ENCODE measurements around the gene TNFSF13.

TNFSF13 gene

DNA sequence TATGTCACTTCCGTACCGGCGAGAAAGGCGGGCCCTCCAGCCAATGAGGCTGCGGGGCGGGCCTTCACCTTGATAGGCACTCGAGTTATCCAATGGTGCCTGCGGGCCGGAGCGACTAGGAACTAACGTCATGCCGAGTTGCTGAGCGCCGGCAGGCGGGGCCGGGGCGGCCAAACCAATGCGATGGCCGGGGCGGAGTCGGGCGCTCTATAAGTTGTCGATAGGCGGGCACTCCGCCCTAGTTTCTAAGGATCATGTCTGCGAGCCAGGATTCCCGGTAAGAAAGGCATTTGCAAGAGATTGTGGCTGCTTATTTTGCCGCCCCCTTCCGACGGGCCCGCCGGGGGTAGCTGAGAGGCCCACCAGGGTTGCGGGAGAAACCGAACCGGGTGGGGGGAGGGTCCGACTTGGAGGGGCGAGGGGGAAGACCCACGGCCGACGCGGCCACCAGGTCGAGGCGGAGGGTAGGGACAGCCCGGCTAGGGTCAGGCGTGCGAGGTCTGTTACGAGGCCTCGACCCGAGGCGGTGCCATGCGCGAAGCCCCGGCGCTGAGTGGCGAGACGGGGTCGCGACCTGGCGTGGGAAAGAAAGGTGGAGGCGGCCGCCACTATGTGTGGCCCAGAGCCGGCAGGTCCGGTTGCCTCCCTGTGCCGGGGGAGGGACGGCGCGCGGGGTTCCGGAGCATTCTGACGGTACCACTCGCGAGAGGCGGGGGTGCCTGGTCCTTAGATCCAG is 14.2 kb downstream of the TNFSF13 start:
- peak overlapping the region; percentile 99 for H3K27ac ChIP-seq
- TF ChIP-seq, protein P1, sequence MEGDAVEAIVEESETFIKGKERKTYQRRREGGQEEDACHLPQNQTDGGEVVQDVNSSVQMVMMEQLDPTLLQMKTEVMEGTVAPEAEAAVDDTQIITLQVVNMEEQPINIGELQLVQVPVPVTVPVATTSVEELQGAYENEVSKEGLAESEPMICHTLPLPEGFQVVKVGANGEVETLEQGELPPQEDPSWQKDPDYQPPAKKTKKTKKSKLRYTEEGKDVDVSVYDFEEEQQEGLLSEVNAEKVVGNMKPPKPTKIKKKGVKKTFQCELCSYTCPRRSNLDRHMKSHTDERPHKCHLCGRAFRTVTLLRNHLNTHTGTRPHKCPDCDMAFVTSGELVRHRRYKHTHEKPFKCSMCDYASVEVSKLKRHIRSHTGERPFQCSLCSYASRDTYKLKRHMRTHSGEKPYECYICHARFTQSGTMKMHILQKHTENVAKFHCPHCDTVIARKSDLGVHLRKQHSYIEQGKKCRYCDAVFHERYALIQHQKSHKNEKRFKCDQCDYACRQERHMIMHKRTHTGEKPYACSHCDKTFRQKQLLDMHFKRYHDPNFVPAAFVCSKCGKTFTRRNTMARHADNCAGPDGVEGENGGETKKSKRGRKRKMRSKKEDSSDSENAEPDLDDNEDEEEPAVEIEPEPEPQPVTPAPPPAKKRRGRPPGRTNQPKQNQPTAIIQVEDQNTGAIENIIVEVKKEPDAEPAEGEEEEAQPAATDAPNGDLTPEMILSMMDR (IDR thresholded peaks at IDR 0.05): no peak
- no peak for TF ChIP-seq ZFX (IDR thresholded peaks at IDR 0.05; ENCODE audit: borderline replicate concordance)

DNA sequence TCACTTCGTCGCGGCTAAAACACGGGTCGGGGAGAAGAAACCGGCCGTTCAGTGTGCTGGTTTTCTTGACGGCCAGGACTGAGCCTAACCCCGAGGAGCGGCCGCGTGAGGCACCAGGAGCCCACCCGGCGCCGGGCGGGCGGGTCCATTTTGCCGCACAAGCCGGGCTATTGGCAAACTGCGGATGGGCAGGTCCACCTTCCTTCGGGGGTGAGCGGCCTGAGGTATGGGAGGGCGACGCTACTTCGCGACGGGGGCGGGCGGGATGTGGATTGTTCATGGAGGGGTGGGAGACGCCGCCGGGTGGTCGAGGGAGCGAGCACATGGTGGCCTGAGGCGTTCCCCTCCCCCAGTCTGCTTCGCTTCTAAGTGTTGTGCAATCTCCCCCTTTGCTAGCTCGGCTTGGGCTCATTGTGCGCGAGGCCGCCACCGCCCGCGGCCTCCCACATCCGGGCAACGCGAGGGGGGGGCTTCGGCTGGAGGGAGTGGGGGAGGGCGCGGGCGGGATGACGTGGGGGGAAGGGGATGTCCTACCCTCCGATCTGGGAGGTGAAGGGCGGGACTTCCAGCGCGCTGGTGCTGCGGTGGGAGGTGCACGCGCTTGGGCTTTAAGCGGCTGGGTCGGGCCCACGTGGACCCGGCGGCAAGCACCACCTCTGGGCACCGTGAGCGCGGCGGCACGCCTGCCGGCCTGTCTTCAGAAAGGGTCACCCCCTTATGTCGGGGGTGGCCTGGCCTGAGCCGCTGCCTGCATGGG is 15.0 kb downstream of the TNFSF13 start:
- H3K27ac ChIP-seq: peak overlapping the region; percentile 99
- TF ChIP-seq ZFX (IDR thresholded peaks at IDR 0.05; ENCODE audit: borderline replicate concordance): no peak
- TF ChIP-seq, protein P1 (IDR thresholded peaks at IDR 0.05): no peak

DNA sequence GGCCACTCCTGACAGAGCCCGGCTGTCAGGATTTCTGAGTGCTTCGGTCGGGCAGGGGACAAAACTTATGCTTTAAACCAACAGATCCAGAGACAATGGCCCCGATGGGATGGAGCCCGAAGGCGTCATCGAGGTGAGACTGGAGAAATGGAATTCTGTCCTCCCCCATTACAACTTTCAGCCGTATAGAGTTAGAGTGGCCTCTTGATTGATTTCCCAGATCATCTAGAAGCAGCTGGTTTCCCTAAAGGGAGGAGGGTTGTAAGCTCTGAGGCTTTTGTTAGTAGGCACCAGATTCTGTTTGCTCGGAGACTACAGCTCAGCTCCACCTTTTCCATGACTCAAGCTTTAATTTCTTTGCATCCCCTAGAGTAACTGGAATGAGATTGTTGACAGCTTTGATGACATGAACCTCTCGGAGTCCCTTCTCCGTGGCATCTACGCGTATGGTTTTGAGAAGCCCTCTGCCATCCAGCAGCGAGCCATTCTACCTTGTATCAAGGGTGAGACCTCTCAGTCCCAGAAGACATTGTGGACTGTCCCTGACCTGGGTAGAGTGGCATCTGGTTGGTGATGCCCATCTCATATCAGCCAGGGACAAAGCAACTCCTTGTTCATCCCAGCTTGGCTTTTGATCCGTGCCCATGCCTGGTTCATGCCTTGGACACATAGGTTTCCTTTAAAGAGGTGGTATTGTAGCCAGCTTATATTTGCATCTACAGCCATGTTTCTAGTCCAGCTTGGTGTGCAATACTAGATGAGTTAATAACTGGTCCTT is 15.8 kb downstream of the TNFSF13 start:
- TF ChIP-seq, protein P1 (IDR thresholded peaks at IDR 0.05): no peak
- TF ChIP-seq ZFX (IDR thresholded peaks at IDR 0.05; ENCODE audit: borderline replicate concordance): no peak
- peak overlapping the region; percentile 99 for H3K27ac ChIP-seq

DNA sequence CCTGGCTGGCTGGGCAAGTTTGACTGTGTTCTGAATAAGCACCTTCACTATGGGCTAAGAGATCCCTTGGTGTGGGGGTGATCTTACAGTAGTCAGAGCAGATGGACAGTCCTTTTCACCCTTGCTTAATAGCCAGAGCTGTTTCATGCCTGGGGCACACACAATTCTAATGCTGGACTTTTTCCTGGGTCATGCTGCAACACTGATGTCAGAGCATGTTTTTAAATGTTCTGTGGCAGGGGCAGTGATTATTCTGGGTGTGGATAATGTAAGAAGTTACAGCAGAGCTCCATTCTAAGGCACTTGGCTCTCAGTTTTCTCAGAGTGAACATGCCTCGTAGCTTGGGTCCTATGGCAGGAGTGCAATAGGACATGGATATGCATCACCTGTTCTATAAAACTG is 16.9 kb downstream of the TNFSF13 start:
- peak overlapping the region; percentile 99 for H3K27ac ChIP-seq
- TF ChIP-seq ZFX (IDR thresholded peaks at IDR 0.05; ENCODE audit: borderline replicate concordance): no peak
- TF ChIP-seq, protein P1 (IDR thresholded peaks at IDR 0.05): no peak

DNA sequence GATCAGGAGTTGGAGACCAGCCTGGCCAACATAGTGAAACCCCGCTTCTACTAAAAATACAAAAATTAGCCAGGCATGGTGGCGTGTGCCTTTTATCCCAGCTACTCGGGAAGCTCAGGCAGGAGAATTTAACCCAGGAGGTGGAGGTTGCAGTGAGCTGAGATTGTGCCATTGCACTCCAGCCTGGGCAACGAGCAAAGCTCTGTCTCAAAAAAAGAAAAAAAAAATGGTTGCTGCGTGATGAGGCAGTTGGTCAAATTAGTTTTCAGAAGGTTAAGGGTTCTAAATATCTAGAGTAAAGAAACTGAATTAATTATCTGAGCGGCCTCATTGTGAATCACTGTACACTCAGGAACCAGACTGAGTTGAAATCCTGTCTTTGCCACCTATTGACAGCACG is 17.4 kb downstream of the TNFSF13 start:
- no peak for TF ChIP-seq ZFX (IDR thresholded peaks at IDR 0.05; ENCODE audit: borderline replicate concordance)
- TF ChIP-seq, protein P1 (IDR thresholded peaks at IDR 0.05): no peak
- peak overlapping the region; percentile 99 for H3K27ac ChIP-seq

DNA sequence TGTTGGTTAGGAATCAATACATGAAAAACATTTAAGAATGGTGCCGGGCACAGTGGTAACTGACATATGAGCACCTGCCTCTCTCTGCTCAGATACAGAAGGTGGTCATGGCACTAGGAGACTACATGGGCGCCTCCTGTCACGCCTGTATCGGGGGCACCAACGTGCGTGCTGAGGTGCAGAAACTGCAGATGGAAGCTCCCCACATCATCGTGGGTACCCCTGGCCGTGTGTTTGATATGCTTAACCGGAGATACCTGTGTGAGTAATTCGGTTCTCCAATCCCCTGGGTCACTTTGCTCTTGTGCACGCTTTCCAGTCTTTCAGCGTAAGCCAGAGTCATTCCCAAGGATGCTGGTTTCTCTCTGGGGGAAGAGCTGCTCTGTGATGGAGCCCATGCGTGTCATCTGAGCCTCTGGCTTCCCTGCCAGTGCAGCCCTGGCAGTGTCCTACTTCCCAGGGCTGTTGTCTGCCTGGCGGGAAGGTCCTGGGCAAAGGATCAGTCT is 17.9 kb downstream of the TNFSF13 start:
- H3K27ac ChIP-seq: peak overlapping the region; percentile 99
- TF ChIP-seq ZFX (IDR thresholded peaks at IDR 0.05; ENCODE audit: borderline replicate concordance): no peak

Measured in 22Rv1 (cell line).